HG03354 (cell line): ENCODE measurements around the gene CCDC188.

Experiments used
- ATAC-seq: cut with Tn5 transposase; IDR thresholded peaks from one replicate; pipeline ENCODE4 v1.9.1; 2021; ENCODE audit warnings: mild to moderate bottlenecking; ENCODE audit not compliant: unreplicated experiment, poor library complexity, severe bottlenecking

Gene CCDC188

DNA sequence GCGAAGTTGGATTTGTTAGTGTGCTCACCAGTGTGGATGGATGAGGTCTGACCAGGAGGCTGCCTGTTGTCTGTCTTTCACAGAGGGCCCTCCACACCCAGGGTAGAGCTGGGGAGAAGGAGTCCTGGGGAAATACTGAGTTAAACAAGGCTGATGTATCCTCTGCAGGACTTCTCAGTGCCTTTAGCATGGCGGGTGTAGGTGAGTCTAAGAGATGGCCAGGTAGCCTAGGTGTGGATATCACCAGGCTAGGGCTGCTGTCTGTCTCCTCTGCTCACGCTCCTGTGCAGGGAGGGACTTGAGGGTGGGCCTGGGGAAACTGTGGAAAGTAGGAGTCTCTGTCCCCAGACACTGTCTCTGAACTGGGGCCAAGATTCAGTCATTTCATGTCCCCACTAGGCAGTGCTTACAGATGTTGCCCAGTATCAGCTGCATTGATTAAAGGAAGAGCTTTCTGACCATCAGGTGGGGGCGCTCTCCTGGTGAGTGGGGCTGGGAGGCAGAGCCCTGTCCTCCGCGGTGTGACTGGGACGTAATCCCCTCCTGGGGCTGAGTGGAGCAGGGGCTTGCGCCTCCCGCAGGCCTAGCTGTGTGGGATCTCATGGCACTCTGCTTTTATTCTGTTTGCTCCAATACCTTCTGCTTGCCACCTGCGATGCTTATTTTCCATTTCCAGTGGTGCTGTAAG lies 35.5 kb upstream of the CCDC188 start:
- ATAC-seq: no peak

- no peak for ATAC-seq
Measured at GRCh38 chr22:20185750-20186149, 34.9 kb upstream of the CCDC188 start.

DNA sequence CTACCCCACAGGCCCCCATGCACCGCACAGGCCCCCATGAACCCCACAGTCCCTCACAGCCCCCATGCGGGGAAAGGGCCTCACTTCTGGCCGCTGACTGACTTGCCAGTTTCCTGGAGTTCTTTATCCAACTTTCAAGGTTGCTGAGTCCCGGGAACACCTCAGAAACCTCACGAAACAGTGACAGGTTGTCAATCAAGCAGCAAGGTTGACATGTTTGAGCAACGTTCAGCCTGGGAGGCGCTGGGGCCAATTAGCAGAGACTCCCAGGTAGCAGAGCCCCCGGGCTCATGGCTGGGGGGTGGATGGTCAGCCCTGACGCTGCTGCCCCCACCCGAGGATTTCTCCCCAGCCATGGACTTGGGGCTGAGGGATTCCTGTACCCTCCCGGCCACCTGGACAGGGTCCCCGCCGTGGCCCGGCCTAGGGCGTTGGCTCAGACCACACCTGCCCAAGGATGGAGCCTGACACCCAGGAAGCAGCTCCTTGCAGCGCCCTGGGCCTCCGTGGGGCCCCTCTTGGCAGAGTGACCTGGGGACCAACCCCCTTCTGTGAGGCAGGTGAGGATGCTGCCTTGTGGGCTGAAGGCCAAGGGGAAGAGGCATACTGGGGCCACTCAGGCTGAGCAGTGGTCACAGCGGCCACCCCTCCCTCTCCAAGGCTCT lies 33.8 kb upstream of the CCDC188 start:
- ATAC-seq: no peak

- no peak for ATAC-seq
Measured at GRCh38 chr22:20183823-20184222, 33.0 kb upstream of the CCDC188 start.

- ATAC-seq: no peak
Measured at GRCh38 chr22:20183101-20183500, 32.2 kb upstream of the CCDC188 start.

GRCh38 chr22:20182365-20182764 lies 31.5 kb upstream of the CCDC188 start:
- no peak for ATAC-seq

GRCh38 chr22:20181884-20182236 lies 31.0 kb upstream of the CCDC188 start:
- no peak for ATAC-seq

DNA sequence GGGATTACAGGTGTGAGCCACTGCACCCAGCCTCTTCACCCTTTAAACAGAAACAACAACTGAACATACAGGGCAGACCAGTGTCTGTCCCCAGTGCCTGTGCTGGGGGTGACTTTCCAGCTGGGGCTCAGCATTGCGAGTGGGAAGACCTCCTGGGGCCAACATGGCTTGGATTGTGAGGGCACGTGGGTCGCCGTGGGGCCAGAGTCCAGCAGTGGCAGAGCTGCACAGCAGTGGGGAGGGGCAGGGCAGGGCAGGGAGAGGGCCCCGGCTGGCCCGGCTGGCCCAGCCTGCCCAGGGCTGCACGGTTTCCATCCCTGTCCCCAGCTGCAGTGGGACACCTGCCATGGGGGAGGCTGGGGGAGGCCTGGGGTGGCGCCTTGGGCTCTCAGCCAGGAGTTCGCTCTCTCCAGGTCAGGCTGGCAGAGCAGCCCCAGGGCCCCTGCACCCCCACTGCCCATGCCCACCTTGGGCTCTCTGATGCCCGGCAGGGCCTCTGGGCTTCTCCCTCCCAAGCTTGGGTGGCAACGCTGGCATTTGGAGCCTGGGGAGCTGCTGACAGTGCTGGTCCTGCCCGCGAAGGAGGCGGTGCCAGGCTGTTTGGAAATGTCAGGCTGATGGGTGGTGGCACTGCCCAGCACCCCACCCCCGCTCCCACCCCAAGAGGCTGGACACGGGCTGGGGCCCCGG lies 30.5 kb upstream of the CCDC188 start:
- ATAC-seq: no peak

DNA sequence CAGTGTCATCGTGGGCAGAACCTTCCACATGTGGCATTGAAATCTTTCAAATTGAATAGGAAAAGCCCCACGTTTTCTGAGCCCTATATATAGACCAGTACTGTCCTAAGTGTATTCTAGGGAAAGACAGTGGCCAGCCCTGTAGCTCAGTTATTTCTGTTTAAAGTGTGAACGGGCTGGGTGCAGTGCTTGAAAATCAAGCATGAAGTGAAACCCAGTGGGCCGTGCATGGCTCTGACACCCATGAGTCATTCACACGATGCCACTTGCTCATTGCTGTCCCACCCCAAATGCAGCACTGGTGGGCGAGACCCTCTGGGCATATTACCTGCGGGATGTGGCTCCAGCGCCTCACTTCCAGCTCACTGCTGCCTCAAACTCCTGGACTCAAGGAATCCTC lies 29.8 kb upstream of the CCDC188 start:
- ATAC-seq: no peak

DNA sequence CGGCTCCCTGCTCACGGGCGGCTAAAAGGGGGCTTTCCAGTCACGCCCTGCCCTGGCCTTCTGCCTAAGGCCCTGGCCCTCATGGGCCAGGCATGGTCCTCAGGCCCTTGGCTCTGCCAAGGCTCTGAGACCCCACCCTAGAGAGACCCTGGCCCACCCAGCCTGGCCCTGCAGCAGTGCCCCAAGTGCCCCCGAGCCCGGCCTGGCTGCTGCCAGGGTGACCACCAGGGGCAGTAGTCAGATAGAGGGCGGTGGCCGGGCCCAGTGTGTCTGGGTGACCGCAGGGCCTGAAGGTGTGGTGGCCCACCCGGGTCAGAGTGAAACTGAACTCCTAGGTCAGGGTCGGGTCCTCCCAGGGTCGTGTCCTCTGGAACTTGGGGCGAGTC lies 29.4 kb upstream of the CCDC188 start:
- ATAC-seq: no peak

DNA sequence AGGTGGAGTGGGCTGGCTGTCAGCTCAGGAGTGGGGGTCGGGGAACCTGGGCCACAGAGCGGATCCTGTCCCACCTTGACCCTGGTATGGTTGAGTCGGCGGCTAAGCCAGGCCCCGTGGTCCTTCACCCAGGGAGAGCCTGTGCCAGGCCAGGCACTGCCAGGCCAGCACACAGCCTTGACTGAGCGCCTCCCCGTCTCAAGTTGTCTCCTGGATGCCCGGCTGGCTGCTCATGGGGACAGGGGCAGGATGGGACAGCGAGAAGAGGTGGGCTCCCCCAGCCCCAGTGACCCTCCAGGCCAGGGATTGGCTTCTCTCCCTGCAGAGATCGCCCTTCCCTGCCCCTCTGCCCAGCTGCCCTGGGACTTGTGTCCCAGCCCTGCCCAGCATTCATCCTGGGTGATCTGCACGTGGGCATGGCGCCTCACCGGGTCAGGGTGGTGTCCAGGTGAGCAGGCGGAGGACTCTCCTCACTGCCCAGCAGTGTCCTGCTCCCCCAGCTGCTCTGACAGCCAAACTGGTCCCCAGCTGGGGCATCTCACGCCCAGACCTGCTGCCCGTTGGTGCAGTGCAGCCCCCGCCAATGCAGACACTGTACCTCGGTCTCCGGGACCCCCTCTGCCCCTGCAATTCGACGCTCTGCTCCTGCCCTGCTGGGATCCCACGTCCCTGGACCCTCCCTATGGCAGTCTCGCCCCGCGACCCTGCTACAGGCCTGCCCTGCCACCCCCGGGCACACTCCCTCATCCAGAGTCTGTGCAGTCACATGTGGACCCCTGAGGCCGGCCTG lies 28.8 kb upstream of the CCDC188 start:
- no peak for ATAC-seq

- no peak for ATAC-seq
Measured at GRCh38 chr22:20178915-20179227, 28.0 kb upstream of the CCDC188 start.

DNA sequence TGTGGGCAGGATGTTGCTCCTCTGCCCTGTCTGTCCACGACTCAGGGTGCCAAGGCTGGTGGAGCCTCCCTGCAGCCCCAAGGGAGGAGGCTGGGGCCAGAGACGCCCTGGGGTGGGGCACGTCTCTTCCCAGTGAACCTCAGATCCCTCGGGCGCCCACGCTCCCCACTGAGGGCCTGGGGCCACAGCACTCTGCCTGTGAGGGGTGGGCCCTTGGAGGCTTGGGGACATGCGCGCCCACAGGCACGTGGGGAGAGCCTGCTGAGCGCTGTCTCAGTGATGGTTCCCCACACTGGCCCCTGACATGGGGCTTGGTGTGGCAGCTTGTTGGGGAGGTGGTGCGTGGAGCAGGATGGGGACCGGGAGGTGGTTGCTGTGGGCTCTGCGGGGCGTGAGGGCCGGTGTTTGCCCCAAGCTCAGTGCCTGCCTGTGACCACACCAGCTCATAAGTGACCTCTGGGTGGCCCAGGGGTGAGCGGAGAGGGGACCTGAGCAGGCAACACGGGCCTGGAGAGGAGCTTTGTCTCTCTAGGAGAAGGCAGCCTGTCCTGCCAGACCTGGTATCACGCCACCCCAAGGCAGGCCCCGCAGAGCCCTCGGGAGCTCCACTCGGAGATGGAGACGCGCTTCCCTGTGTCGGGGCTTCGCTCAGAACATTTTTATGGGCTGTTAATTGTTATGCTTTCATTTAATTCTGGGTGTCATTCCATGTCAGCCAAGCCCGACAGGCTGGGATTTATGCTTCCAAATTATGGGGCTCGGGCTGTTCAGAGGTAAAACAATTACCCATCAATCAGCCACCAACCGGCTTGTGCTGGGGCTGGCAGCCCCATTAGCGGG lies 27.4 kb upstream of the CCDC188 start:
- ATAC-seq: no peak

GRCh38 chr22:20177217-20177911 lies 26.5 kb upstream of the CCDC188 start:
- ATAC-seq: no peak

- no peak for ATAC-seq
Measured at GRCh38 chr22:20176421-20177085, 25.7 kb upstream of the CCDC188 start.

DNA sequence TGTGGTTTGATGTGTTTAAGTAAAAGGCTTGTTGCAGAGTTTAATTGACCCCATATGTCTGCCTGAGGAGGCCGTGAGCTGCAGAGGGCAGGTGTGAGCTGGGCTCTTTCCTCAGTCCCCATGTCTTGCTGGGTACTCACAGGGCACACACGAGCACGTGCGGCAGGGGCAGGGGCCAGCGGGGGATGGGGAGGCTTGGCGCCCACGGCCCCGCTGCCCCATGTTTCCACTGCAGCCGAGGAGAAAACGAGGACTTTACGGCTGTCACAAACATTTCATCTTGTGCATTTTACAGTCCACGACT lies 24.7 kb upstream of the CCDC188 start:
- no peak for ATAC-seq

DNA sequence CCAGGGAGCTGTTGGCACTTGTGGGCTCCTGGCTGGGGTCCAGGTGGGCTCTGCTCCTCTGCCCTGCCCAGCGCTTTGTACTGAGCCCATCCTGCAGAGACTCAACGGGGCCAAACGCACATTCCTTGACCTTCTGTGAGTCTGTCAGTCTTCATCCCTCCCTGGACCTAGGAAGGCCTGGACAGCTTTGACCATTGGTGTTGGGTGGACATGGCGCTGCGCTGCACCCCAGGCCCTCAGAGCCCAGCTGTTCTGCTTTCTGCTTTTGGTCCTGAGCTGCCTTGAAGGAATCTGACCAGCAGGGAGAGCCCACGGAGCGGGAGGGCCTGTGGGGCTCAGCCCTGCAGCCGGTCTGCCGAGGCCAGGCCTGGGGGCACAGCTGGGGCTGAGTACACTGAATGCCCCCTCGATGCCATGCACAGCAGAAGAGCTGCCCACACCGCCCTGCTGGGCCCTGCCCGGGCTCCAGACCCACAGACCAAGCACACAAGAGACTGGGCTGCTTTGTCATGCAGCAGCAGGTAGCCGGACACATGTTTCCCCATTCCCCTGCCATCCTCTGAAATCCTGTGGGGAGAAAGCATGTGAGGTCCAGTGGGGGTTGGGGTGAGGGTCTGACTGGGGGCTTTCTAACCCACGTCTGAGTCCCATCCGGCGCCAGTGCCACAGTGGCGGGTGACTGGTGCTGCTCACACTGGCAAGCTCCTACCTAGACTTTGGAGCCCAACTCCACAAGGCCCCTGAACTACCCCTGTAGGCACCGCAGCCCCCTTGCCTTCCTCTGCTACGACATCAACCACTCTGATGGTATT lies 24.1 kb upstream of the CCDC188 start:
- no peak for ATAC-seq

DNA sequence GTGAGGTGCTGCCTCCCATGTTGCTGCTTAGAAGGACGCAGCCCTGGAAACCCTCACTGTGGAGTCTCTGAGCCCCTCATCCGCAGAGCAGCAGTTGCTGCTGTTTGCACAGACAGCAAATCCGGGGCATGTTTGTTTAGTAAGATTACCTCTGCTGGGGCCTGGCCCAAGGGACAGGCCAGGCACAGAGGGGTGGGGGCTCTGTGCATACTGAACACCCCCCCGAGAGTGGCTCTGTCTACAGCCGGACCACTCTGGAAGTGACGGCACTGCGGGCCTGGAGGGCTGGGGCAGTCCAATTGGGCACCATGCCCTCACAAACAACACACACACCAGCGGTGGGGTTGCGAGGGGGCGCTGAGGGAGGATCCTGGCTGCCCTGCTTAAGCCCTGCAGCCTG lies 22.9 kb upstream of the CCDC188 start:
- ATAC-seq: no peak
